Hypothalamus (tissue), 51 donors: ENCODE measurements around the gene XPO5.

ENCODE experiments used
- DNase-seq, 51 donors: peaks; one replicate each; lab custom pipeline; 2025; lab: John Stamatoyannopoulos, UW

XPO5 gene

DNA sequence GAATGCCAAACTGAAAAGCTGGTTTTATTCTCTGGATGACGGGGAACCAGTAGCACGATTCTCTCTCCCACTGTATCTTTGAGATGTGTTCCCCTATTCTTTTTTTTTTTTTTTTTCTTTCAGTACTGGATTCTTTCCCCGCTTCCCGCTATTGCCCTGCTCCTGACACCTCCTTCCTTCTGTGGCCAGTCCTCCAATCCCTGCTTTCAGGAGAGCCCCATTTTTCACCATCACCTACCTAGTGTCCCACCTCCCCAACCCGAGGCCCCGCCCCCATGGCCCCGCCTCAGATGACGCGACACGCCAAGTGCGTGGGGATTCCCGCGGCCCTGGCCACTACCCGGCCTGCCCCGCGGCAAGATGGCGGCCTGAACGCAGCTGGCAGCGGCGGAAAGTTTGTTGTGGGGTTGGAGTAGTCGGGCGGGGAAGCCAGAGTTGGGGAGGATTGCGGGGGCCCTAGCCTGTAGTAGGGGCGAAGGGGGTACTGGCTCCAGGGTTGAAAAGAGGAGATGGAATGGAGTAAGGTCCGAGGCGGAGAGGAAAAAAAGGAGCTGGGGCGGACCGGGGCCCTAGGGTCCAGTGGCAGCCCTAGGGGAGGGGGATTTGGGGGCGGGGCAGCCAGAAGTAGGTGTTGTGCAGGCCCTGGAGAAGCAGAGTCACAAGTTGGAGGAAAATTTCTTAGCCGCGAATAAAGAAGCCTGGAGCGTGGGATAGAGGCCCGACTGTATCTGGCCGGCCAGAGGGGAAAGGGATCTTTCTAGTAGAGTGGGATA is 98.4 kb downstream of the XPO5 start, which contains the start of gene TJAP1:
TJAP1 (plus strand) TSS at position 336 of the 773 bp plus-strand sequence. CDS start 21,432 bp downstream, outside the sequence.
- DNase-seq: peak; percentile 25 to 95 (median 84)

DNA sequence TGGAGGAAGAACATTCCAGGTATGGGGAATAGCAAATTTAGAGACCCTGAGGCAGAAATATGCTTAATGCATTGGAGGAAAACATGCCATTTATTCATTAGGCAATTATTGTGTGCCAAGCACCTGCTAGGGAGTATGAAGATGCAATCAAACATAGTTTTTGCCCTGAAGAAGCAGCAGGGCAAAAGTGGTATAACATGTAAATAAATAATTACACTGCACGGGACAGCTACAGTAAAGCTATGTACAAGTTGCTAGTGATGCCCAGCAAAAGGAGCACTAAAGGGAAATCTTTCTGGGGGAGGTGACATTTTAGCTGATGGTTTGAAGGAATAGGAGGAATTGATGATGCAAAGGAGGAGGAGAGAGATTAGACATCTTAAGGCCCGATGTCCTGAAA is 99.1 kb downstream of the XPO5 start:
- no peak for DNase-seq

DNA sequence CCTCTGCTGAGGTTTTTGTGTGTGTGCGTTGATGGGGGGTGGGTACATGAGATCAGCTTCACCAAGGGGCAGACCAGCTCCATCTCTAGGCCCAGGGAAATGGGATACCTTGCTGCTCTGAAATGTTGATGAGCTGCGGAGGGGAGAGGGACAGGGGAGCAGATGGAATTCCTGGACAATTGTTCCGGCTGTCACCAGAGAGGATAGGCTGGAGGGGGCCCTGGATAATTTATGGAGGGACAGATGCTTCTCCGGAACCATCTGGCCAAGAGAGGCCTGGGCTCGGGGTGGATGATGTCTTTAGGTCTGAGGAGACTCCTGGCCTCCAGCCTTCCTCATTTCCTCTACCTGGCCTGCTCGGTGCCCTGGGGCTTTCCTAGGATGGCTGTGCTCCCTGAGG is 100.3 kb downstream of the XPO5 start:
- no peak for DNase-seq

DNA sequence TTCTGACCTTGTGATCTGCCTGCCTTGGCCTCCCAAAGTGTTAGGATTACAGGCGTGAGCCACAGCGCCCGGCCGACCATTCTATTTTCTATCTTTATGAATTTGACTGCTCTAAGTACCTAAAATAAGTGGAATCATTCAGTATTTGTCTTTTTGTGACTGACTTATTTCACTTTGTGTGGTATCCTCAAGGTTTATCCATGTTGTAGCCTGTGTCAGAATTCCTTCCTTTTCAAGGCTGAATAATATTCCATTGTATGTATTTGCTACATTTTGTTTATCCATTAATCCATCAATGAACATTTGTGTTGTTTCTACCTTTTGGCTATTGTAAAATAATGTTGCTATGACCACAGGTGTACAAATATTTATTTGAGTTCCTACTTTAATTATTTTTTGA is 103.3 kb downstream of the XPO5 start:
- no peak for DNase-seq
